Globus pallidus (tissue), 1 donor: ENCODE data around the gene TAF3.
A peak's percentile ranks its signal among the peaks of the same experiment; 100 is the strongest.
"Not testable (repeated sequence)": the region's sequence is repeated elsewhere in the genome, so short reads cannot be mapped to it uniquely, and the experiment has no call there.

Experiments
- DNase-seq: peaks from one replicate; pipeline ENCODE4 v3.0.0-alpha.2; 2015; ENCODE audit warnings: low spot score

The TAF3 gene

GRCh38 chr10:7811000-7811399 lies 7.3 kb upstream of the TAF3 start:
- no peak for DNase-seq

- not testable (repeated sequence) for DNase-seq
Observed at GRCh38 chr10:7811743-7812142, 6.6 kb upstream of the TAF3 start.

DNA sequence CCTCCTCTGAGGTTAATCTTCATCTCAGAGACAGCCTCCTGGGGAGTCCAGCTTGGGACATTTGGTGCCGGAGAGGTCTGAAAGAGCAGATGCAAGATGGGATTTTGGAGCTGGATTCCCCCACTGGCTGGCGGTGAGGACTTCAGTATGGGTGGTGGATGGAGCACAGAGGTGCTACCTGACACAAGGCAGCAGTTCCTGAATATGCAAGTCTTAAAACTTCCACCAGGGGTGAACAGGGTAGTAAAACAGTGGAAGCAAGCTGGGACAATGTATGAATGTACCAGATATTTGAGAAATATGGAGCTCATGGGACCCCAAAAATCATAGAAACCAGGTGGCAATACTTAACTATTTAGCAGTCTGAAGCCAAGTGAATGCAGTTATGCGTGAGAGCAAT lies 4.8 kb upstream of the TAF3 start:
- DNase-seq, result no peak

DNA sequence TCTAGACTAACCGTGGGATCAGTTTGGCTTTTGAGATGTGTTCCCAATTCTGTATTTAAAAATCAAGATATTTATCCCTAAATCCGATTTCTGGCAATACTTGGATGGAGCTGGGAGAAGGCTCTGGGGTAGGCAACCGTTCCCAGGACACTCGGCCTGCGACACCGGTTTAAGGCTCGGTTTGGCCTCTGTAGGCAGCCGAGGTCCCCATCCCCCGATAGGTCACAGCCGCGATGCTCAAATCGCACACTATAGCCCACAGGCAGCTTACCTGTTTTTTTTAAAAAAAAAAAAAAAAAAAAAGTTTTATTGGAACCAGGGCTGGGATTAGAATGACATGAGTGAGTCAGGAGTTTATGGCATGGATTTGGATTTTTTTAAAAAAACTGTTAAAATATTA lies 729 bp upstream of the TAF3 start:
- DNase-seq, result no peak

DNA sequence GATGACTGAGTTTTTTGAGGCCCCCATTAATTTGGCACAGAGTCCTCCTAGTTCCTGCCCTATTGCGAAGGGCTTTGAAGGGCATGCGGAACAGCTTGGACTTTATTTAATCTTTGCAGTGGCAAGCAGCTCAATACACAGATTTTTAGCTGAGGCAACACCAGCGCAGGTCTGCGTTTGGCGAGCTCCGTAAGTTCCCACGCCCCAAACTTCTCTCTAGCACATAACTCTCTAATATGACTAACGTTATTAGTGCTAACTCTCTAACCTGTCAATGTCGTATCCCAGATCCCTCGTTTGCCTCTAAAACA lies 366 bp upstream of the TAF3 start:
- DNase-seq, result no peak

DNA sequence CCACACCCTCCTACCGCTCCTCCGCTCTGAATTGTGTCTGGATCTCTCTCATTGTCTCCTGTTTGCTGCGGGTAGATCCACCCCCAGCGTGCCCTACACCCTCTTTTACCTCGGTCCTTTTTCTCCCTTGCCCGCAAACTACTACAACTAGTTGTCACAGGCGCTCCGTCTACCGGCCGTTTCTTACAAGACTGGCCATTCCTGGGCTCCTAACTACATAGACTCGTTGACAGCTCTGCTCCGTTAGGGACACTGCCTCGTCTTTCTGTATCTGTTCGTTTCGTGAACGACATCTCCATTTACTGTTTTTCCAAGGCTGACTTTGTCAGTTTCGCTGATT lies 786 bp downstream of the TAF3 start:
- DNase-seq, result peak; percentile 44

GRCh38 chr10:7824251-7824650 lies 5.9 kb downstream of the TAF3 start:
- no peak for DNase-seq

DNA sequence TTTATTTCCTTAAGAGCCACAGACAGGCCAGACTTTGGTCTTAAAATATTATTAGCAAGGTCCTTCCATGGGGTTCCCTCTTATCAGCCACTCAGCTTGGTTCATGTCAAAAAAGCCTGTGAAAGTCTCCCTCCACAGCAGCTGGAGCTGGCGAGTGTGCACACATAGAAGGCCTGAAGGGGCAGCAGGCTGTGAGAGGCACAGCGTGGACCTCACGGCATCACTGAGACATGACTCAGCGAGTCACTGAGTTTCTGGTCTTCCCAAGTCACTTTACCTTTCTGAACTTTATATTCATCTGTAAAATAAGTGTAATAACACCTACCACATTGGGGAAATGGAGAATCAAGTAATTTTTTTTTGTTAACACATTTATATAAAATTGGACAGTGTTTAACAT lies 8.7 kb downstream of the TAF3 start:
- no peak for DNase-seq

DNA sequence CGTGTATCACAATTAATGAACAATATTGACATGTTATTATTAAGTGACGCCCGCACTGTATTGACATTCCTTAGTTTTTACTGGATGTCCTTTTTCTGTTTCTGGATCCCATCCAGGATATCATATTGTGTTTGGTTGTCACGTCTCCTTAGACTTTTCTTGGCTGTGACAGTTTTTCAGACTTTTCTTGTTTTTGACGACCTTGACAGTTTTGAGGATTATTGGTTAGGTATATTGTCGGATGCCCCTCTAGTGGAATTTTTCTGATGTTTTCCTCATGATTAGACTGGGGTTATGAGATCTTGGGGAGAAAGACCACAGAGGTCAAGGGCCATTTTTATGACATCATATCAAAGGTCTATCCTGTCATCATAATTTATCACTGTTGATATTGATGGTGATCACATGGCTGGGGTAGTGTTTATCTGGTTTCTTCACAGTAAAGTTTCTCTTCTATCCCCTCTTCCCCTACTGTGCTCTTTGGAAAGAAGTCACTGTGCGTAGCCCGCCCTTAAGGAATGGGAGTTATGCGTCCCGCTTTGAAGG lies 11.1 kb downstream of the TAF3 start:
- DNase-seq, result no peak

DNA sequence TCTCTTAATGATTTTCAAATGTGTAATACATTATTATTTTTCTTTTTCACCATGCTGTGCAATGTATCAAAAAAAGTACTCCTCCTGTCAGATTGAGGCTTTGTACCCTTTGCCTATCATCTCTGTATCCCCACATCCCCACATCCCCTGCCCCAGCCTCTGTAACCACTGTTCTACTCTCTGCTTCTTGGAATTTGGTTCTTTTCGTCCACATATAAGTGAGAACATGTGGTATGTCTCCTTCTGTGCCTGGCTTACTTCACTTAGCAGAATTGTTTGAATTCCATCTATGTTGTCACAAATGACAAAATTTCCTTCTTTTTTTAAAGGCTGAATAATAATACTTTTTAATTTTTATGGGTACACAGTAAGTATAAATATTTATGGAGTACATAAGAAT lies 13.8 kb downstream of the TAF3 start:
- DNase-seq, result no peak

- no peak for DNase-seq
Observed at GRCh38 chr10:7833210-7833609, 14.9 kb downstream of the TAF3 start.

DNA sequence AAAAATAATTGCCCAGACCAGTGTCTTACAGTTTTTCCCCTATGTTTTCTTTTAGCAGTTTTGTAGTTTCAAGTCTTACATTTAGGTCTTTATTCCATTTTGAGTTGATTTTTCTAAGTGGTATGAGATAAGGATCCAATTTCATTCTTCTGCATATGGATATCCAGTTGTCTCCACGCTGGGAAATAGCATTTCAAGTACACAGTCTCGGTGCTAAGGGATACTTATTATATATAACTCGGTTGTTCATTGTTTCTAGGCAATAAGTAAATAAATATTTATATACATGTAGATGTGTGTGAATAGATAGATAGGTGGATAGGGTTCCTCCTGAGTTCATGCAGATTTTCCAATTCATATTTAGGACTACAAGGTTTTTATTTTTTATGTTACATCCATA lies 16.0 kb downstream of the TAF3 start:
- DNase-seq, result no peak

GRCh38 chr10:7836571-7836970 lies 18.3 kb downstream of the TAF3 start:
- no peak for DNase-seq

GRCh38 chr10:7846591-7846990 lies 28.3 kb downstream of the TAF3 start:
- DNase-seq, result no peak

DNA sequence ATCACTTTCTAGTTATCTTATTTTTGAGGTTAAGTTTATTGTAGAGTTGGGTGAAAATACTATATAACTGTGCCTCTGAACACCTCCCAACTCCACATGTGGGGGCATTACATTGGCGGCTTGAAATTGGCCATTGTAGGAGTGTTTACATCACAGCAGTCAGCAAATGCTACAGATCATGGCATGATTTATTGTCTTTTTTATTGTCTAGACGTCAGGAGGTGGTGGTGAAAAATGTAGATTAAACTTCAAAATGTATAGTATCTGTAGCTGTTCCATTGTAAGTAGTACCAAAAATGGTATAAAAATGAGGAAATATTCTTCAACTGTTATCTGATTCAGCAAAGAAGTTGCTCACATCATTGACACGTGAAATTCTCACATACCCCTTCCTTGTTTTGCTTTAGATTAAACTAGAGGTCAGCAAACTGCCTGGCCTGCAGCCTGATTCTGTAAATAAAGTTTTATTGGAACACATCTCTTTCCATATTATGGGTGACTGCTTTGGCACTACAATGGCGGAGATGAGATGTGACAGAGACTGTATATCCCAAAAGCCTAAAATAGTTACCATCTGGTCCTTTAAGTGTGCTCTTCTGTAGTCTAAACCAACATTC lies 35.0 kb downstream of the TAF3 start:
- no peak for DNase-seq

- DNase-seq, result no peak
Observed at GRCh38 chr10:7853890-7854289, 35.6 kb downstream of the TAF3 start.

DNA sequence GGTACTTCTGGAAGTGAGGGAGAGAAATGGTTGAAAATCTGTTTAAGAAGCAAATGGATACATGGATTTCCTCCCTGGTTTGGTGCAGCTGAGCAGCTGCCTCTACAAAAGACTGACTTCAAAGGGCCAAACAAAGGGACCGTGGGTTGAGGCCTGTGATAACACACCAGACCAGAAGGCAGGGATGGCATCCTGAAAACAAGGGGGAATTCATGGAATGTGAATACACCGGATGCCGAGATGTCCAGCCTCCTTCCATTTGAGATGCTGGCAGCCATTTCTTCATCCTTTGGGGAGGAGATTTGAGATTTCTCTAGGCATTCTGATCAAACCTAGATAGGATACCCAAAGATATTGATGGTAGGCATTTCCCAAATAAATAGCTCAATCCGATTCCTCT lies 36.9 kb downstream of the TAF3 start:
- no peak for DNase-seq

DNA sequence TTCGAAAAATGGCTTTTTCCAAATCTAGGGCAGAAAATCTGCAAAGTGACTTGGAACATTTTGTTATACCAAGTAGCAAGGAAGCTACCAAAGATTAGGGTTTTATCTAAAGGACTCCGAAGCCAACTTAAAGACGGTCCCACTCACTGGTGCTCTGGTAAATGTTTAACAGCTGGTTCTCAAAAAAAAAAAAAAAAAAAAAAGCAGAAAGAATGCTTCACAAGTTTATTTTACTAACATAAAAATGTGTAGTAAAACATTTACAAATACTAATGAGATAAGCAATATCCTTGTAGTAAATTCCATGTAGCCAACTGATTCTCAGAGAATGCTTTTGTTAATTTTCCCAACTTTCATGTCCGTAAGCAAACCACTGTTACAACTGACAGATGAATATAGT lies 38.4 kb downstream of the TAF3 start:
- no peak for DNase-seq

DNA sequence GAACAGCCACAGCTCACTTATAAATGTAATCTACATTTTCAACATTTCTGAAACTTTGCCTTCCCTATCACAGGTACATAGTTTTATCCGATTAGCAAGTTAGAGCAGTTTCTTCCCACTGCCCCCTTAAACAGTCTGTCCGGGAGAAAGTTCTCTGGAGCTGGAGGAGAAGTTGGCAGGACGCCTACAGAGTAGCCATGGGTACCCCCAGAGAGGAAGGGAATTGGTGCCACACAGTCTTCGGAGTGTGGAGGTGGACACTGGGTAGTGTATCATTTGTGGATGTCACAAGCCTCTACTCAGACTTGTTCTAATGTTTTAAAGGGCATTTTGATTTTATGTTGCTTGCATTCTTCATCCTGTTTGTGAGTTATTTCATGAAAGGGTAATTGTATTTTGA lies 39.0 kb downstream of the TAF3 start:
- DNase-seq, result peak; percentile 12

- DNase-seq, result no peak
Observed at GRCh38 chr10:7861509-7862120, 43.3 kb downstream of the TAF3 start.

DNA sequence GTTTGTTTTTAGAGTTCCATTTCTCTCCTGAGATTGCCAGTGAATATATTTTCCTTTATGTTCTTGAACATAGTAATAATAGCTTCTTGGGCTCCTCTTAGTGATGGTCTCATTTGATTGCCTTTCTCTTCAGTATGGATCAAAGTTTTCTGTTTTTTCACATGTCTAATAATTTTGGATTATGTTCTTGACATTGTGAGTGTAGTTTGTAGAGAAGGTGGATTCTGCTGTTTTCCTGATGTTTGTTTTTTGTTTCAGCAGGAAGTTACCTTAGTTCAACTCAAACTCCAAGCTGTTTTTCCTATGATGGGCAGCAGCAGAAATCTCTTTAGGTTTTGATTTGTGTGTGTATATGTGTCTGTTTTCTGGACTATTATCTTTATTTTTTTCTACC lies 43.8 kb downstream of the TAF3 start:
- DNase-seq, result no peak

- no peak for DNase-seq
Observed at GRCh38 chr10:7866176-7866575, 47.9 kb downstream of the TAF3 start.

DNA sequence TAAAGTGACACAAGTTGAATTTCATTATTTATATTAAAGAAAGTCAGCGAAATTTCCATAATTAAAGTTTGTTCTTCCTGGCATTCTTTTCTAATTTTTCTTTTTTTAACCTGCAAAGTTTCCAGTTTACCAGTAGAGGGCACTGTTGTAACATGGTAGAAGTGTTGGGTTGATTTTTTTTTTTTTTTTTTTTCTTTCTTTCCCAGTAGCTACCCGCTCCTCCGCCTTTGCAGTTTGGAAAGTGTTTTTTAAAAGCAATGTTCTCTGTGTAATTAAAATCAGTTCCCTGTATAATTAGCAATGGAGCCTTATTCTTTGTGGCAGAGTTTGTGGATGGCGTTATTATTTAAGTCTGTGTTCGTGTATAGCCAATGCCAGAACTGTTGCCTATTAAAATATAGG lies 53.7 kb downstream of the TAF3 start:
- DNase-seq, result peak; percentile 20

DNA sequence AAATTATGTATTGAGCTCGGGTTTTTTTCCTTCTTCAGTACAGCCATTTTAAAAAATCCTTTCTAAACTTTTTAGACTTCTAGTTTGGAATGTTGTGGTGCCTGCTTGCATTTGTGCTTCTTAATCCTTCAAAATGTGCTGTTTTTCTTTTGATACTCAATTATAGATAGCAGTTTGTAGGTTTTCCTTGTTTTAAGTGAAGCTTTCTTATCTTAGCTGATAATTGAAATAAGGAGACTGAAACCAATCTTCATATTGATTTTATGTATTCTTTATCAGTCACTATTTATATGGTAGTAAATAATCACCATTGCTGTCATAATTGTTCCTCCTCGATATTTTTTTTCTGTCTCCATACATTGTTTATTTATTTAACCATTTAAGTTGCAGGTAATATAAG lies 56.6 kb downstream of the TAF3 start:
- no peak for DNase-seq
